ENCODE results near the gene MRPS23.

Gene MRPS23

DNA sequence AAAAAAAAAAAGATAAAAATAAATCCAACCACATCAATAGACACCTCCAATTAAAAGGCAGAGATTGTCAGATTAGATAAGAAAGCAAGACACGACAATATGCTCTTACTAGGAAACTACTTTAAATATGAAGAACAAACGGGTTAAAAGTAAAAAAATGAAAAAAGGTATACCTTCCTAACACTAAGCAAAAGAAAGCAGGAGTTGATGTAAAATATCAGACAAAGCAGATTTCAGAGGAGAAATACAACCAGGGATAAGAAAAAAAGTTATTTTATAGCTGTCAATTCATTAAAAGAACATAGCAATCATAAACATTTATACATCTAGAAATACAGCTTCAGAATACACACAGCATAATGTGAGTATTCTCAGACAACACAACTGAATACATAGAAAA is 55.0 kb downstream of the MRPS23 start:
- no peak for DNase-seq (ENCODE audit: low read depth)

GRCh38 chr17:57788725-57789124 is 61.1 kb downstream of the MRPS23 start:
- DNase-seq (ENCODE audit: low read depth) = no peak

GRCh38 chr17:57785022-57785421 is 64.8 kb downstream of the MRPS23 start:
- DNase-seq (ENCODE audit: low read depth) = no peak
